H9 (cell line): ENCODE measurements around the gene SYCE3. TPM values are rescaled to one million over a fixed set of nuclear protein-coding genes. Genes with fewer than 3 reads are reported as not detected.

Source experiments
- DNase-seq: peaks from one replicate; pipeline ENCODE4 v3.0.0-alpha.2; 2017
- H2AFZ ChIP-seq: one replicate; pipeline ENCODE4 v1.6.1; 2013; ENCODE audit warnings: mild to moderate bottlenecking, low read length, control low read depth, moderate library complexity
- H2AK5ac ChIP-seq: 2 replicates; pipeline ENCODE4 v1.6.1; 2013; ENCODE audit warnings: low read length, control low read depth, mixed read lengths; ENCODE audit not compliant: insufficient read length
- H2BK120ac ChIP-seq: one replicate; pipeline ENCODE4 v1.6.1; 2013; ENCODE audit warnings: low read depth, mild to moderate bottlenecking, low read length, control low read depth, inconsistent platforms; ENCODE audit not compliant: poor library complexity, severe bottlenecking
- H2BK12ac ChIP-seq: 2 replicates; pipeline ENCODE4 v1.6.1; 2013; ENCODE audit warnings: low read length, control low read depth, mixed read lengths, low read depth; ENCODE audit not compliant: insufficient read length
- H2BK15ac ChIP-seq: 2 replicates; pipeline ENCODE4 v1.6.1; 2013; ENCODE audit warnings: low read depth, low read length, control low read depth
- H2BK20ac ChIP-seq: one replicate; pipeline ENCODE4 v1.6.1; 2013; ENCODE audit warnings: low read depth, mild to moderate bottlenecking, low read length, control low read depth, inconsistent platforms; ENCODE audit not compliant: poor library complexity, severe bottlenecking
- H2BK5ac ChIP-seq: 2 replicates; pipeline ENCODE4 v1.6.1; 2013; ENCODE audit warnings: low read length, control low read depth, mixed read lengths; ENCODE audit not compliant: insufficient read length
- H3K14ac ChIP-seq: 2 replicates; pipeline ENCODE4 v1.6.1; 2013; ENCODE audit warnings: low read length, control low read depth; ENCODE audit not compliant: insufficient read depth
- H3K18ac ChIP-seq: 2 replicates; pipeline ENCODE4 v1.6.1; 2013; ENCODE audit warnings: low read depth, mild to moderate bottlenecking, mixed read lengths, low read length, control low read depth; ENCODE audit not compliant: insufficient read length
- H3K23ac ChIP-seq: 2 replicates; pipeline ENCODE4 v1.6.1; 2013; ENCODE audit warnings: low read length, control low read depth, mixed read lengths, low read depth; ENCODE audit not compliant: insufficient read length
- H3K23me2 ChIP-seq: 2 replicates; pipeline ENCODE4 v1.6.1; 2013; ENCODE audit warnings: low read depth, mild to moderate bottlenecking, mixed read lengths, low read length, control low read depth; ENCODE audit not compliant: insufficient read length, poor library complexity, severe bottlenecking
- H3K27ac ChIP-seq: 2 replicates; pipeline ENCODE4 v1.5.1; 2013; ENCODE audit warnings: low read length, control low read depth, mixed read lengths, low read depth; ENCODE audit not compliant: insufficient read length
- H3K27me3 ChIP-seq: 2 replicates; pipeline ENCODE4 v1.6.1; 2013; ENCODE audit warnings: low read length, control low read depth, inconsistent platforms; ENCODE audit not compliant: insufficient read depth
- H3K4ac ChIP-seq: 2 replicates; pipeline ENCODE4 v1.6.1; 2013; ENCODE audit warnings: low read depth, mild to moderate bottlenecking, control low read depth, inconsistent platforms, low read length, moderate library complexity
- H3K4me1 ChIP-seq: 2 replicates; pipeline ENCODE4 v1.6.1; 2013; ENCODE audit warnings: low read length, control low read depth, inconsistent platforms; ENCODE audit not compliant: insufficient read depth
- H3K4me2 ChIP-seq: 2 replicates; pipeline ENCODE4 v1.6.1; 2013; ENCODE audit warnings: low read length, control low read depth, mixed read lengths; ENCODE audit not compliant: insufficient read length, insufficient read depth
- H3K56ac ChIP-seq: 2 replicates; pipeline ENCODE4 v1.6.1; 2013; ENCODE audit warnings: low read depth, mild to moderate bottlenecking, mixed read lengths, low read length, control low read depth; ENCODE audit not compliant: insufficient read length
- H3K79me1 ChIP-seq: 2 replicates; pipeline ENCODE4 v1.6.1; 2013; ENCODE audit warnings: low read depth, mild to moderate bottlenecking, moderate library complexity, low read length, control low read depth, inconsistent platforms; ENCODE audit not compliant: insufficient read depth, poor library complexity, severe bottlenecking
- H3K79me2 ChIP-seq: 2 replicates; pipeline ENCODE4 v1.6.1; 2013; ENCODE audit warnings: low read length, control low read depth, inconsistent platforms; ENCODE audit not compliant: insufficient read depth
- H3K9ac ChIP-seq: 2 replicates; pipeline ENCODE4 v1.6.1; 2013; ENCODE audit warnings: low read length, control low read depth, mixed read lengths; ENCODE audit not compliant: insufficient read length; ENCODE audit errors: extremely low read depth
- H3K9me3 ChIP-seq: one replicate; pipeline ENCODE4 v1.6.1; 2013; ENCODE audit warnings: low read depth, low read length, inconsistent platforms; ENCODE audit not compliant: control insufficient read depth
- H3T11ph ChIP-seq: one replicate; pipeline ENCODE4 v1.6.1; 2013; ENCODE audit warnings: mild to moderate bottlenecking, low read length, control low read depth, inconsistent platforms
- H4K20me1 ChIP-seq: one replicate; pipeline ENCODE4 v1.6.1; 2013; ENCODE audit not compliant: control insufficient read depth, insufficient read length, insufficient read depth
- H4K5ac ChIP-seq: 2 replicates; pipeline ENCODE4 v1.6.1; 2013; ENCODE audit warnings: low read depth, mild to moderate bottlenecking, mixed read lengths, low read length, control low read depth; ENCODE audit not compliant: insufficient read length
- H4K8ac ChIP-seq: replicated peaks from 2 replicates; pipeline ENCODE4 v1.6.1; 2013; ENCODE audit warnings: low read length, control low read depth, mixed read lengths, low read depth; ENCODE audit not compliant: insufficient read length
- H4K91ac ChIP-seq: 2 replicates; pipeline ENCODE4 v1.6.1; 2013; ENCODE audit warnings: low read depth, mild to moderate bottlenecking, moderate library complexity, mixed read lengths, low read length, control low read depth; ENCODE audit not compliant: insufficient read length
- H3K27ac Mint-ChIP-seq, 3 experiments: 2 replicates in 2 of 3; 3 replicates in 1 of 3; pipeline ENCODE4 v1.8.0; 2020 to 2021; ENCODE audit warnings: mixed read lengths in 3 of 3, mild to moderate bottlenecking in 1 of 3, moderate library complexity in 1 of 3
- H3K27me3 Mint-ChIP-seq: 2 replicates; pipeline ENCODE4 v1.8.0; 2021; ENCODE audit warnings: low read depth, mild to moderate bottlenecking, moderate library complexity, mixed read lengths
- H3K36me3 Mint-ChIP-seq, 3 experiments: 2 replicates in 2 of 3; 3 replicates in 1 of 3; pipeline ENCODE4 v1.8.0; 2020 to 2021; ENCODE audit warnings: low read depth in 3 of 3, mixed read lengths in 3 of 3; ENCODE audit not compliant: insufficient read depth in 1 of 3
- H3K4me1 Mint-ChIP-seq, 2 experiments: 2 replicates each; pipeline ENCODE4 v1.8.0; 2020; ENCODE audit warnings: mixed read lengths in 2 of 2
- H3K4me3 Mint-ChIP-seq, 2 experiments: 2 replicates in 1 of 2; 3 replicates in 1 of 2; pipeline ENCODE4 v1.8.0; 2020 to 2021; ENCODE audit warnings: mild to moderate bottlenecking in 2 of 2, mixed read lengths in 2 of 2, moderate library complexity in 1 of 2
- H3K9me3 Mint-ChIP-seq, 2 experiments: 2 replicates in 1 of 2; 3 replicates in 1 of 2; pipeline ENCODE4 v1.8.0; 2020; ENCODE audit warnings: mild to moderate bottlenecking in 2 of 2, mixed read lengths in 2 of 2, moderate library complexity in 1 of 2
- WGBS: extraction: QIAGEN DNeasy Blood & Tissue Kit; methylation state at CpG from one replicate; pipeline ENCODE4 v1.1.7; 2013; ENCODE audit warnings: missing lambda C conversion rate, low lambda C conversion rate, mixed read lengths; ENCODE audit not compliant: insufficient read length; ENCODE audit errors: extremely low coverage; 5-methylcytosine and 5-hydroxymethylcytosine counted together
- total RNA-seq: library from RNA; stranded (reverse); gene quantifications from 2 replicates; pipeline ENCODE4 v1.2.1, GENCODE V29; 2021
- TF ChIP-seq, protein P1 (sequence below): fragments of 200-600 bp; sonication (generic); conservative IDR thresholded peaks from 3 replicates; pipeline ENCODE4 v1.8.0; 2021; ENCODE audit warnings: antibody characterized with exemption, mild to moderate bottlenecking

SYCE3 gene
- total RNA-seq, 1 experiment from 2014 or later: 0.85 TPM

DNA sequence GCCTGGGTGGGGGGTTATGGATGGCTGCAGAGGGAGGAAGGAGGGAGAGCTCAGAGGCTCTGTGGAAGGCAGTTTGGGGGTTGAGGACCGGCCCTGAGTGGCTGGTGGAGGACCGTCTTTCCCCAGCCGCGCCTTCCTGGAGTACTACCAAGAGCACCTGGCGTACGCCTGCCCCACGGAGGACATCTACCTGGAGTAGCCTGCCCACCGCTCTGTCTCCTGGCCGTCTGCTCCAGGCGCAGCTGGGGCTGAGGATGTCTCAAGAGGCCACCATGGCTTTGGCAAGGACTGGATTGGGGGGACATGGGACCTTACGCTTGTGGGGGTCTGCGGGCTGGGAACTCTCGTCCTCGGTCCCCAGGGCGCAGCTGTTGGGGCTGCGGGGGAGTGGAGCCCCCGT is 47.9 kb upstream of the SYCE3 start:
- no peak overlapping the region for H2AK5ac ChIP-seq
- H2BK120ac ChIP-seq: no peak overlapping the region
- H3K18ac ChIP-seq: no peak overlapping the region
- TF ChIP-seq, protein P1, sequence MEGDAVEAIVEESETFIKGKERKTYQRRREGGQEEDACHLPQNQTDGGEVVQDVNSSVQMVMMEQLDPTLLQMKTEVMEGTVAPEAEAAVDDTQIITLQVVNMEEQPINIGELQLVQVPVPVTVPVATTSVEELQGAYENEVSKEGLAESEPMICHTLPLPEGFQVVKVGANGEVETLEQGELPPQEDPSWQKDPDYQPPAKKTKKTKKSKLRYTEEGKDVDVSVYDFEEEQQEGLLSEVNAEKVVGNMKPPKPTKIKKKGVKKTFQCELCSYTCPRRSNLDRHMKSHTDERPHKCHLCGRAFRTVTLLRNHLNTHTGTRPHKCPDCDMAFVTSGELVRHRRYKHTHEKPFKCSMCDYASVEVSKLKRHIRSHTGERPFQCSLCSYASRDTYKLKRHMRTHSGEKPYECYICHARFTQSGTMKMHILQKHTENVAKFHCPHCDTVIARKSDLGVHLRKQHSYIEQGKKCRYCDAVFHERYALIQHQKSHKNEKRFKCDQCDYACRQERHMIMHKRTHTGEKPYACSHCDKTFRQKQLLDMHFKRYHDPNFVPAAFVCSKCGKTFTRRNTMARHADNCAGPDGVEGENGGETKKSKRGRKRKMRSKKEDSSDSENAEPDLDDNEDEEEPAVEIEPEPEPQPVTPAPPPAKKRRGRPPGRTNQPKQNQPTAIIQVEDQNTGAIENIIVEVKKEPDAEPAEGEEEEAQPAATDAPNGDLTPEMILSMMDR: no peak
- H3K9ac ChIP-seq: no peak overlapping the region
- no peak overlapping the region for H2BK12ac ChIP-seq
- DNase-seq: no peak
- Mint-ChIP-seq H3K4me3 (no peak overlapping the region), H3K27me3 (peaks cover 43% of the 10 kb centered on the region), H3K36me3 (no peaks in the 10 kb centered on the region; a peak in 2 of 7 replicates), H3K4me1 (peaks cover 10 to 16% of the 10 kb centered on the region in 2 experiments), H3K27ac (no peak overlapping the region), H3K9me3 (peaks cover 0 to 3% of the 10 kb centered on the region in 2 experiments; a peak in 1 of 5 replicates)
- H2BK20ac ChIP-seq: no peak overlapping the region
- H4K20me1 ChIP-seq: no peaks in the 10 kb centered on the region
- no peak overlapping the region for H3K4ac ChIP-seq
- no peak overlapping the region for H3K23ac ChIP-seq
- no peaks in the 10 kb centered on the region for H3K9me3 ChIP-seq
- peaks cover 5% of the 10 kb centered on the region for H3K23me2 ChIP-seq
- H3K79me2 ChIP-seq: no peaks in the 10 kb centered on the region
- no peak overlapping the region for H3K56ac ChIP-seq
- H4K91ac ChIP-seq: no peak overlapping the region
- H2AFZ ChIP-seq: no peak overlapping the region
- no peak overlapping the region for H2BK15ac ChIP-seq
- no peak overlapping the region for H4K5ac ChIP-seq
- H3K14ac ChIP-seq: no peak overlapping the region; the same call in 1 of the 2 replicates
- no peak overlapping the region for H3T11ph ChIP-seq
- H3K27me3 ChIP-seq: no peaks in the 10 kb centered on the region
- no CpG with 5 or more reads among the region's 17 CpGs for WGBS
- no peaks in the 10 kb centered on the region for H3K79me1 ChIP-seq
- no peak overlapping the region for H3K4me2 ChIP-seq
- H2BK5ac ChIP-seq: no peak overlapping the region
- H3K4me1 ChIP-seq: peaks cover 3% of the 10 kb centered on the region; the same call in 1 of the 2 replicates
- no peak overlapping the region for H4K8ac ChIP-seq
- H3K27ac ChIP-seq: no peak overlapping the region
